HK-2 (cell line): ENCODE results near the gene RABL6.
"Not testable (repeated sequence)": the region's sequence is repeated elsewhere in the genome, so short reads cannot be mapped to it uniquely, and the experiment has no call there.

Experiments used
- DNase-seq: peaks from one replicate; pipeline ENCODE4 v3.0.0-alpha.2; 2018; ENCODE audit not compliant: unreplicated experiment

RABL6 gene

GRCh38 chr9:136857581-136858412, 50.0 kb downstream of the RABL6 start:
- DNase-seq = peak; percentile 20

GRCh38 chr9:136858452-136858843, 50.7 kb downstream of the RABL6 start:
- no peak for DNase-seq

DNA sequence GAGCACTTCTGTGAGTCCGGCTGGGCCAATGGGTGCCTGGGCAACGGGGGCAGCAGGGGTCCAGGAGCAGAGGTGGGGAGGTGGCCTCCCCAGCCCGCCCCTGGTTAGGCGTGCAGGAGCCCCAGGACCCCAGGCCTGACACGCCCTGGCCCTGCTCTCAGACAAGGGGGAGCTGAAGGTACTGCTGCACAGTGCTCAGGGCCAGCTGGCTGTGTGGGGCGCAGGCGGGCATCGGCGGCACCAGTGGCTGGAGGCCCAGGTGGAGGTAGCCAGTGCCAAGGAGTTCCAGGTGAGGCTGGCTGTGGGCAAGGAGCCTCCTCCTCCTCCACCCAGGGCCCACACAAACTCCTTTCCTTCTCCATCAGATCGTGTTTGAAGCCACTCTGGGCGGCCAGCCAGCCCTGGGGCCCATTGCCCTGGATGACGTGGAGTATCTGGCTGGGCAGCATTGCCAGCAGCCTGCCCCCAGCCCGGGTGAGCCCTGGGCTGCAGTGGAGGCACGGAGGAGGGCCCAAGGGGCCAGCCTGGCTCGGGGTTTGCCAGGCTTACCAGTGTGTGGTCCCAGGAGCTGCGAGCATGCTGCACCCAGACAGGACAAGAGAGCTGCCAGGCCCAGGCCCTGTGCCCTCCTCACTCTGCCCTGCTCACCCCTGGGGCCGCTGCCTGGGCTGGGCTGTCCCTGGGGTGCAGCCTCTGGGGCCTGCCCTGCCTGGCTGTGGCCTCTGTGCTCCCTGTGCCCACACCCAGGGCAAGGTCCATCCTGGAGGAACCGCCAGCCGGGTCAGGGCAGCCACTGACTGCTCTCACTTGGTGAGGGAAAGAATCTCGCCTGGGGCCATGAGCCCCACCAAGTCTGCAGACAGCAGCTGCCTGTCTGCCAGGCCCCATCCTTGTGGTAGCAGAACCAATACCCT, 51.4 kb downstream of the RABL6 start:
- peak; percentile 53 for DNase-seq

DNA sequence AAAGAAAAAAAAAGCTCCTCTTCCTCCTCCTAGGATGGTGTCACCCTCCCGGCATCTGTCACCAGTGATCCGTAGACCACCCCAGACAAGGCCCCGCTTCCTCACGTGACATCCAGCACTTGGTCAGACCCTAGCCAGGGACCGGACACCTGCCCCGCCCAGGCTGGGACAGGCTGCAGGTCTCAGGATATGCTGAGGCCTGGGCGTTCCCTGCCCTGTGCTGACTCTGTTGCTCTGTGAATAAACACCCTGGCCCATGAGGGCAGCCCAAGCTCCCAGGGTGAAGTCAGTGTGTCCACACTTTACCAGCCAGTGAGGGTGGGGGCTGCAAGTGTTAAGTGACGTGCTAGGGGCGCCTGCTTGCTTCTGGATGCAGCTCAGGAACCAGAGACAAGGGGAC, 52.8 kb downstream of the RABL6 start:
- no peak for DNase-seq

DNA sequence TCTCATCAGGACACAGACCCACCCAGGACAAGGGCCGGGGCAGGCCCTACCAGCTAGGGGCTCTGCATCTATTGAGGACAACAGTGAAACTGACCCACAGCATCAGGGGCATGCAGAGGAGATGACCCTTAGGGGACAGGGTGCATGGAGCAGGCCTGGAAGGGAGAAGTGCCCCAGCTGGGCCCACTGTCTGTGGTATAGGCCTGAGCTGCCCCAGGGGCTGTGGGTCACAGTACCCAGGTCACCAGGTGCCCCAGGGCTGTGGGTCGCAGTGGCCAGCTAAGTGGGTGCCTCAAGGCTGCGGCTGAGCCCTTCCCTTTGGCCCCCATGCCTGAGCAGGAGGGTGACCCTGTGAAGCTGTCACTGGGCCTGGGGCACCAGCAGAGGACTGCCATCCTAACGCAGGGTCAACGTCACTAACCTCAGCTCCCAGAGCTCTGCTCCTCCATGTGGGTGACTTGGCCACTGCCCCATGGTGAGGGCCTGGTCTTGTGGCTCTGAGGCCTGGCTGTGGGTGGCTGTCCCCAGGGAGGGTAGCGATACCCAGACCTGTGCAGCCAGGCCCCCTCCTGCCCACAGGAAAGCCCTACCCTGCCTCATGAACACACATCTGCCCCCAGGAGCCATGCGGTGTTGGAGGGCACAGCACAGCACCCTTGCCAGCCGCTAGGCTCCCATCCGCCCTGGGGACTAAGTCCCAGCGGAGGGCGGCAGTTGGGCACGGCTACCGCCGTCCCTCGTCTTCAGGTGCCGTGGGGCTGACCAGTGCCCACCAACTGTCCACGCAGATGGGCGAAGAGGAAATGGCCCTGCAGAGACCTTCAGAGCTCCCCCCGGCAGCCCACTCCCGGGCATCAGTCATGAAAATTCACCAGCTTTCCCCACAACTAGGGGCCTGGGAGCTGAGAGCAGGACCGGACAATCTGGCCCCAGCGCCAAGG, 53.5 kb downstream of the RABL6 start:
- no peak for DNase-seq

GRCh38 chr9:136861874-136862457, 54.2 kb downstream of the RABL6 start:
- DNase-seq = no peak

DNA sequence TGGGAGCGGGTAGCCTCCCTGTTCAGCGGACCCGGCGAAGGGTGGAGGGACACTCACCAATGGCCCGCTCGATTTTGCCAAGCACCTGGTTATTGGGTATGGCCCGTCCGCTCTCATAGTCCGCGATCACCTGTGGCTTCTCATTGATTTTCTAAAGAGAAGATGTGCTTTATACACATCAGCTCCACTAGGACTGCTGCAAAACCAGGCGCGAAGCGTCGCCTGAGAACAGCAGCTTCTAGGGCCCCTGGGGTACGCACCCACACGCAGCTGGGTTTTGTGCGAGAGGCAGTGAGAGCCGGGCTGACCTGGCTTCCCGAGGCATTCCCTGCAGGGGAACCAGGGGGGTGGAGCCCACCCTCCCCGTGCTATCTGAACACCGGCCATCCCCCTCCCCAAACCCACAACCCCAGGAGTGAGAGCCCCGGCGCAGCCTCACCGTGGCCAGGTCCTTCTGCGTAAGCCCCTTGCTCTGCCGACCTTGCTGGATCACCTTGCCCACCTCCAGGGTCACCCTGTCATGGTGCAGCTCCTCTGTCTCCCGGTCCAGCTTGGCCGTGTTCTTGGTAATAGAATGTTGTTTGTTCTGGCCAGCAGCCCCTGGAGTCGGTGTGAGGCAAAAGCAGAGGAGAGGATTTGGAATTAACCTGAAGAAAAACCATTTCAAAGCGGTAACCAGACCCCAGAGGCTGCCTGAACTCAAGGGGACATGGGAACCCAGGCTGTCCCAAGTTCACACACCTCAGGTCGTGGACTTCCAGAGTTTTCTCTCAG, 55.3 kb downstream of the RABL6 start:
- DNase-seq = no peak

GRCh38 chr9:136863623-136864273, 56.0 kb downstream of the RABL6 start:
- DNase-seq = no peak

DNA sequence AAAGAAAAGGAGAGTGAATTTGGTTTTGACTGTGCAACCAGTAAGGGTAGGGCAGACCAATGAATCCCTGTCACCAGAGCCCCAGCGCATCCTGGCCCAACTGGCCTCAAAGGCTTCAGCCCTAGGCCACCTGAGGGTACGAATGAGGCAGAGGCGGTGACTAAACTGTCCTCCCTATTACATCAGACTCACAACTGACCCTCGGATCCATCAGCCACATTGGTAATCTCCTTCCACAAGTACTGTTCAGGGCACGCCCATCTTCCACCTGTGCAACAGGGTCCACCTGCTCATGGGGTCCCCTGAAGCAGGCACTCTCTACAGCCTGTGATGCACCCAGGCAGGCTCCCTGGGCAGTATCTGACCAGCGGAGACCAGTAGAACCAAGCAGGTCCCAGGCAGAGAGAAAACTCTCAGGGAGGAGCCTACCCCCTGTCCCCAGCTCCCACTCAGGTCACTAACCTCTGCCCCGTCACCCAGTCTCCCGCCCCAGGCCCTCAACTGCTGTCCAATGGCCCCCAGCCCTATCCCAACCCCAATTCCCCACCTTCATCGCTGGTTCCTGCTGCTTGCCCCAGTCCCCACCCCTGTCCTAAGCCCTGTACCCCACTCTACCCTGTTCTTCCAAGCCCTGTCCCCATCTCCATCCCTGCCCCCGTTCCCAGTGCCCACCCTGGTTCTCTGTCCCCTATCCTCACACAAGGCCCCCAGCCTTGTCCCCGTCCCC, 57.5 kb downstream of the RABL6 start:
- DNase-seq = no peak

GRCh38 chr9:136865768-136866103, 58.0 kb downstream of the RABL6 start:
- DNase-seq = no peak

GRCh38 chr9:136866898-136867421, 59.2 kb downstream of the RABL6 start:
- not testable (repeated sequence) for DNase-seq

DNA sequence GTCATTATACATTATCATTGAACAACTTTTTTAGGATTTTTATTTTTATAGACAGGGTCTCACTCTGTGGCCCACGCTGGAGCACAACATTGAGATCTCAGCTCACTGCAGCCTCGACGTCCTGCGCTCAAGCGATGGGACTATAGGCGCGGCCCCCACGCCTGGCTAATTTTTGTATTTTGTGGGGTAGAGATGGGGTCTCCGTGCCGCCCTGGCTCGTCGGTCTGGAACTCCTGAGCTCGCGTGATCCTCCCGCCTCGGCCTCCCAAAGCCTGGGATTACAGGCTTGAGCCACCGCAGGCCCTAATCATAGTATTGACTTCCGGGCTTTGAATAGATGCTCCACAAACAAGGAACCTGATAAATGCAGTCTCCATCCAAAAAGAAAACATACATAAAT, 59.7 kb downstream of the RABL6 start:
- no peak for DNase-seq

- no peak for DNase-seq
Measured at GRCh38 chr9:136867917-136868316, 60.2 kb downstream of the RABL6 start.

- DNase-seq = no peak
Measured at GRCh38 chr9:136868644-136869043, 60.9 kb downstream of the RABL6 start.

DNA sequence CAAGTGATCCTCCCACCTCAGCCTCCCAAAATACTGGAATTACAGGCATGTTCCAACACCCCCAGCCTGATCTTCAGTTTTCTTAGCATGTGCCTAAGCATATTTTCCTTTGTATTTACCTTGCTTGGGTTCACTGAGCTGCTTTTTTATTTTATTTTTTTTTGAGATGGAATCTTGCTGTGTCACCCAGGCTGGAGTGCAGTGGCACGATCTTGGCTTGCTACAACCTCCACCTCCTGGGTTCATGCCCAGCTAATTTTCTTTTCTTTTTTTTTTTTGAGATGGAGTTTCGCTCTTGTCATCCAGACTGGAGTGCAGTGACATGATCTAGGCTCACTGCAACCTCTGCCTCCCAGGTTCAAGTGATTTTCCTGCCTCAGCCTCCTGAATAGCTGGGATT, 61.9 kb downstream of the RABL6 start:
- not testable (repeated sequence) for DNase-seq

DNA sequence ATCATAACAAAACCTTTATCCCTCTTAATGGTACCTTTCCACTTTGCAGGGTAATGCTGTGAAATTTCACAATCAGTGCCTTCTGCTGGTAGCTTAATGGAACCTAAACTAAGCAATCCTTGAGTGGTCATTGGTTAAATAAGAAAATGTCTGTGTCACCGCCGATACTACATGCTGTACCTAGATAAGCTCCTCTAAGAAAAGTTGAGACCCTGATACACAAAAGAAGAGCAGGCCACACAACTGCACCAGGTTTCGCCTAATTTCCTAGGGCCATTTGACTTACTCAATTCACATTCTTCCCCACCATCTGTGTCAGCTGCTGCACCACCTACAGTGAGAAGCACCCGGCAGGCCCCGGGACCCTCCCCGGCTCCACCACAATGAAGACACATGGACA, 67.4 kb downstream of the RABL6 start:
- DNase-seq = no peak

- no peak for DNase-seq
Measured at GRCh38 chr9:136876476-136876875, 68.7 kb downstream of the RABL6 start.

DNA sequence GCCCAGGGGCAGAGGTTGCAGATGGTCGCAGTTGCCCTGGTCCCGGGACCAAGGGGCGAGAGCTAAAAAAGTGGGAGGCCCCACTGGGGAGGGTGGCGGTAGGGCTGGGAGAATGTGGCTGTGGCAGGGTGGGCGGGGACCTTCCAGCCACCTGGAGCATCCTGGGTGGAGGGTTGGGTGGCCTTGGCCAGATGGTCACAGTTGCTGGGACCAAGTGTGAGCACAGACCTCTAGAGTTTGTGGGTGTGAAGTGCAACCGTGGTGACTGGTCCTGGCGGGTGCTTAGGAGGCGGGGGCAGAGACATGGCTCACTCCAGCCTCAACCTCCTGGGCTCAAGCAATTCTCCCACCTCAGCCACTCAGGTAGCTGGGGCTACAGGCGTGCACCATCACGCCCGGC, 72.9 kb downstream of the RABL6 start:
- DNase-seq = no peak

GRCh38 chr9:136881691-136882108, 74.0 kb downstream of the RABL6 start:
- peak; percentile 51 for DNase-seq
